K562 (cell line): ENCODE results near the gene UFL1. TPM values are rescaled to one million over a fixed set of nuclear protein-coding genes. Genes with fewer than 3 reads are reported as not detected.

Experiments
- BHLHE40 ChIP-seq: IDR thresholded peaks from 2 replicates; pipeline ENCODE4 v1.6.1; 2011; ENCODE audit warnings: low read length, improper control_type of control experiment
- CREM ChIP-seq: IDR thresholded peaks from 2 replicates; pipeline ENCODE4 v1.6.1; 2014; ENCODE audit warnings: antibody characterized with exemption, low read depth
- ELF4 ChIP-seq: fragments of 450-650 bp; formaldehyde crosslinking; IDR thresholded peaks from 2 replicates; pipeline ENCODE4 v1.4.0; 2022; ENCODE audit warnings: missing genetic modification characterization
- EP300 ChIP-seq: IDR thresholded peaks from 2 replicates; pipeline ENCODE4 v1.6.1; 2012; ENCODE audit warnings: low read length, improper control_type of control experiment
- HCFC1 ChIP-seq: IDR thresholded peaks from 2 replicates; pipeline ENCODE4 v1.6.1; 2012; ENCODE audit warnings: low read depth, low read length, improper control_type of control experiment
- ILK ChIP-seq: fragments of 450-650 bp; IDR thresholded peaks from 2 replicates; pipeline ENCODE4 v1.6.1; 2016; ENCODE audit warnings: missing genetic modification characterization, low read depth, mild to moderate bottlenecking, missing compliant biosample characterization, moderate library complexity, borderline replicate concordance
- NR3C1 ChIP-seq: sonication (generic); formaldehyde crosslinking; IDR thresholded peaks from 2 replicates; pipeline ENCODE4 v1.8.1; 2022; ENCODE audit warnings: missing genetic modification reagents
- PML ChIP-seq: IDR thresholded peaks from 2 replicates; pipeline ENCODE4 v1.6.1; 2012; ENCODE audit warnings: low read length, inconsistent platforms
- SIN3A ChIP-seq, 2 experiments: fragments of 150-350 bp in 1 of 2; IDR thresholded peaks; 2 replicates each; pipeline ENCODE4 v1.6.1; 2011 to 2016; ENCODE audit warnings: borderline replicate concordance in 2 of 2, low read depth in 2 of 2, low read length in 2 of 2, mild to moderate bottlenecking in 2 of 2, moderate library complexity in 2 of 2; ENCODE audit not compliant: control insufficient read depth in 1 of 2
- SMAD2 ChIP-seq: fragments of 150-350 bp; IDR thresholded peaks from 2 replicates; pipeline ENCODE4 v1.6.1; 2014; ENCODE audit warnings: low read depth, mild to moderate bottlenecking, low read length
- TCF7L2 ChIP-seq: fragments of 150-350 bp; IDR thresholded peaks from 2 replicates; pipeline ENCODE4 v1.6.1; 2016; ENCODE audit warnings: low read depth, mild to moderate bottlenecking, low read length, moderate library complexity
- TEAD4 ChIP-seq, 2 experiments: sonication (generic) in 1 of 2; formaldehyde crosslinking in 1 of 2; IDR thresholded peaks; 2 replicates each; pipeline versions ENCODE4 v1.6.1 to v1.8.0; 2012 to 2022; ENCODE audit warnings: borderline replicate concordance in 1 of 2, inconsistent platforms in 1 of 2, low read length in 1 of 2, mild to moderate bottlenecking in 1 of 2, missing genetic modification reagents in 1 of 2
- ZNF121 ChIP-seq: sonication (generic); formaldehyde crosslinking; conservative IDR thresholded peaks from 2 replicates; pipeline ENCODE4 v1.8.0; 2022; ENCODE audit warnings: missing genetic modification reagents
- ZNF197 ChIP-seq: fragments of 200-800 bp; sonication (Bioruptor generic); IDR thresholded peaks from 2 replicates; pipeline ENCODE4 v1.6.1; 2016; ENCODE audit warnings: low read depth, missing genetic modification characterization, missing compliant biosample characterization
- ZNF282 ChIP-seq: sonication (generic); formaldehyde crosslinking; IDR thresholded peaks from 2 replicates; pipeline ENCODE4 v1.8.1; 2023; ENCODE audit warnings: missing genetic modification reagents
- ZNF316 ChIP-seq: fragments of 450-650 bp; IDR thresholded peaks from 2 replicates; pipeline ENCODE4 v1.6.1; 2016
- ZNF77 ChIP-seq: fragments of 250-450 bp; sonication (Bioruptor Pico); IDR thresholded peaks from 2 replicates; pipeline ENCODE4 v1.5.0; 2020
- polyA plus RNA-seq, 8 experiments: library from polyadenylated mRNA; depleted of rRNA in 4 of 8; stranded (reverse) in 5 of 8; unstranded in 3 of 8; fragments of >200 nt; fragmentation: Nextera tagmentation in 2 of 8; fragmentation: Illumina TruSeq in 1 of 8; extraction: Ambion mirVana in 2 of 8; extraction: Trizol in 1 of 8; gene quantifications; 2 replicates each; pipeline versions ENCODE4 v1.2.1 to v1.2.3, GENCODE V29; 2011 to 2014; ENCODE audit warnings: inconsistent platforms in 1 of 8, missing spikeins in 1 of 8
- total RNA-seq, 7 experiments: library from RNA; depleted of rRNA in 6 of 7; stranded (reverse); fragments of >200 nt in 6 of 7; fragmentation: Illumina TruSeq in 2 of 7; extraction: Trizol in 2 of 7; gene quantifications; 2 replicates each; pipeline versions ENCODE4 v1.2.1 to v1.2.3, GENCODE V29; 2011 to 2021; ENCODE audit warnings: low replicate concordance in 1 of 7
- TF ChIP-seq, protein P1 (sequence below): fragments of 250-450 bp; sonication (Bioruptor Pico); IDR thresholded peaks from 2 replicates; pipeline ENCODE4 v1.4.0; 2020
- TF ChIP-seq, protein P2 (sequence below), 2 experiments: IDR thresholded peaks in 1 of 2; conservative IDR thresholded peaks in 1 of 2; 2 replicates each; pipeline ENCODE4 v1.6.1; 2016; ENCODE audit warnings: low read depth in 2 of 2, mild to moderate bottlenecking in 1 of 2, missing compliant biosample characterization in 1 of 2, missing genetic modification characterization in 1 of 2, moderate library complexity in 1 of 2

Gene UFL1
- total and polyA plus RNA-seq, 9 of the 15 experiments (the other 6 are each of a cell fraction or from before 2014, with no cell fraction given) = 10.9 to 23.1 (median 18.3) TPM

DNA sequence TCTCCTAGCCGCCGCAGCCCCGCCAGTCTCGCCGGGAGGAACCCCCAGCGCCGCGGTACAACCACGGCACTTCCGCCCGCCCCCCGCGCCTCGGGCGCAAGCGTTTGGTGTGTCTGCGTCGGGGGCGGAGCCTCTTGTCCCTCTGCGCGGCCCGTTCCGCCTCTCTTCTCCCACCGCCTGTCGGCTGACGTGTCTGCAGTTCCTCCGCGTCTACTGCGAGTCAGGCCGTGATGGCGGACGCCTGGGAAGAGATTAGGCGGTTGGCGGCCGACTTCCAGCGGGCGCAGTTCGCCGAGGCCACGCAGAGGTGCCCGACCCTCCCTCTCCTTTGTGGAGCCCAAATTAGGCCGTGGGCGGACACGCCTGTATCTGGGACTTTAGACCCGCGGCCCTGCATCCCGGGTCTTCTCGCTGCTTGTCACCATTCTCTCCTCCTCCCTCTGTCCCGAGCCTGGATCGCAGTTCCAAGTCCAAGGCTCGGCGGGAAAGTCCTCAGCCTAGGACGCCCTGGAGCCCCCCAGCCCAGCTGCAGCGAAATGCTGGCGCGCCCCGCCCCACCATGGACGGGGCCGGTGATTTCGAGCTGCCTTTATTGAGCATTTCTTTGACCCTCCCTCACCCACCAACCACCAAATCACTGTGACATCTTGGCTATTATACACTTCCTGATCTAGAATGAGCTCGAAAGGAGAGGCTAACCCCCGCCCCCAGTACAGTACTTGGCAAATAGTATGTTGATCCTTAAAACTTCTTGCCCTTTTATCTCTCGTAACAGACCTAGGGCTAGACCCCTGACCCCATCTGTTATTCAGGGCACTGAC lies at the start of gene UFL1 (continued):
- TF ChIP-seq, protein P1, sequence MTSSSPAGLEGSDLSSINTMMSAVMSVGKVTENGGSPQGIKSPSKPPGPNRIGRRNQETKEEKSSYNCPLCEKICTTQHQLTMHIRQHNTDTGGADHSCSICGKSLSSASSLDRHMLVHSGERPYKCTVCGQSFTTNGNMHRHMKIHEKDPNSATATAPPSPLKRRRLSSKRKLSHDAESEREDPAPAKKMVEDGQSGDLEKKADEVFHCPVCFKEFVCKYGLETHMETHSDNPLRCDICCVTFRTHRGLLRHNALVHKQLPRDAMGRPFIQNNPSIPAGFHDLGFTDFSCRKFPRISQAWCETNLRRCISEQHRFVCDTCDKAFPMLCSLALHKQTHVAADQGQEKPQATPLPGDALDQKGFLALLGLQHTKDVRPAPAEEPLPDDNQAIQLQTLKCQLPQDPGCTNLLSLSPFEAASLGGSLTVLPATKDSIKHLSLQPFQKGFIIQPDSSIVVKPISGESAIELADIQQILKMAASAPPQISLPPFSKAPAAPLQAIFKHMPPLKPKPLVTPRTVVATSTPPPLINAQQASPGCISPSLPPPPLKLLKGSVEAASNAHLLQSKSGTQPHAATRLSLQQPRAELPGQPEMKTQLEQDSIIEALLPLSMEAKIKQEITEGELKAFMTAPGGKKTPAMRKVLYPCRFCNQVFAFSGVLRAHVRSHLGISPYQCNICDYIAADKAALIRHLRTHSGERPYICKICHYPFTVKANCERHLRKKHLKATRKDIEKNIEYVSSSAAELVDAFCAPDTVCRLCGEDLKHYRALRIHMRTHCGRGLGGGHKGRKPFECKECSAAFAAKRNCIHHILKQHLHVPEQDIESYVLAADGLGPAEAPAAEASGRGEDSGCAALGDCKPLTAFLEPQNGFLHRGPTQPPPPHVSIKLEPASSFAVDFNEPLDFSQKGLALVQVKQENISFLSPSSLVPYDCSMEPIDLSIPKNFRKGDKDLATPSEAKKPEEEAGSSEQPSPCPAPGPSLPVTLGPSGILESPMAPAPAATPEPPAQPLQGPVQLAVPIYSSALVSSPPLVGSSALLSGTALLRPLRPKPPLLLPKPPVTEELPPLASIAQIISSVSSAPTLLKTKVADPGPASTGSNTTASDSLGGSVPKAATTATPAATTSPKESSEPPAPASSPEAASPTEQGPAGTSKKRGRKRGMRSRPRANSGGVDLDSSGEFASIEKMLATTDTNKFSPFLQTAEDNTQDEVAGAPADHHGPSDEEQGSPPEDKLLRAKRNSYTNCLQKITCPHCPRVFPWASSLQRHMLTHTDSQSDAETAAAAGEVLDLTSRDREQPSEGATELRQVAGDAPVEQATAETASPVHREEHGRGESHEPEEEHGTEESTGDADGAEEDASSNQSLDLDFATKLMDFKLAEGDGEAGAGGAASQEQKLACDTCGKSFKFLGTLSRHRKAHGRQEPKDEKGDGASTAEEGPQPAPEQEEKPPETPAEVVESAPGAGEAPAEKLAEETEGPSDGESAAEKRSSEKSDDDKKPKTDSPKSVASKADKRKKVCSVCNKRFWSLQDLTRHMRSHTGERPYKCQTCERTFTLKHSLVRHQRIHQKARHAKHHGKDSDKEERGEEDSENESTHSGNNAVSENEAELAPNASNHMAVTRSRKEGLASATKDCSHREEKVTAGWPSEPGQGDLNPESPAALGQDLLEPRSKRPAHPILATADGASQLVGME (CRISPR knock-in tag) = no peak
- TF ChIP-seq ZNF197 (CRISPR knock-in tag) = no peak
- no peak for TF ChIP-seq SMAD2
- TF ChIP-seq ILK = no peak
- peak; percentile 95 for TF ChIP-seq CREM
- TF ChIP-seq, protein P2, sequence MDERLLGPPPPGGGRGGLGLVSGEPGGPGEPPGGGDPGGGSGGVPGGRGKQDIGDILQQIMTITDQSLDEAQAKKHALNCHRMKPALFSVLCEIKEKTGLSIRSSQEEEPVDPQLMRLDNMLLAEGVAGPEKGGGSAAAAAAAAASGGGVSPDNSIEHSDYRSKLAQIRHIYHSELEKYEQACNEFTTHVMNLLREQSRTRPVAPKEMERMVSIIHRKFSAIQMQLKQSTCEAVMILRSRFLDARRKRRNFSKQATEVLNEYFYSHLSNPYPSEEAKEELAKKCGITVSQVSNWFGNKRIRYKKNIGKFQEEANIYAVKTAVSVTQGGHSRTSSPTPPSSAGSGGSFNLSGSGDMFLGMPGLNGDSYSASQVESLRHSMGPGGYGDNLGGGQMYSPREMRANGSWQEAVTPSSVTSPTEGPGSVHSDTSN (CRISPR knock-in tag; IDR thresholded peaks at IDR 0.05; ENCODE audit: low read depth) = peak; percentile 63; the same call in 1 of the 2 replicates
- TF ChIP-seq, protein P2 (tag; conservative IDR thresholded peaks at IDR 0.05; ENCODE audit: low read depth) = 0 out of 2 replicates have a peak, but pooled peaks have one; percentile 8
- 0 out of 2 replicates have a peak, but pooled peaks have one; percentile 1 for TF ChIP-seq ZNF316
- TF ChIP-seq ELF4 (CRISPR knock-in tag) = no peak
- TF ChIP-seq NR3C1 (CRISPR knock-in tag) = 0 out of 2 replicates have a peak, but pooled peaks have one; percentile 72
- TF ChIP-seq EP300 = peak; percentile 15
- TF ChIP-seq TEAD4 (IDR thresholded peaks at IDR 0.05; ENCODE audit: low read length) = peak; percentile 52; the same call in 1 of the 2 replicates
- TF ChIP-seq TEAD4 (CRISPR knock-in tag; IDR thresholded peaks at IDR 0.05; ENCODE audit: borderline replicate concordance) = 0 out of 2 replicates have a peak, but pooled peaks have one; percentile 33
- TF ChIP-seq HCFC1 = peak; percentile 69
- TF ChIP-seq ZNF77 (CRISPR knock-in tag) = 0 out of 2 replicates have a peak, but pooled peaks have one; percentile 10
- TF ChIP-seq ZNF282 (CRISPR knock-in tag) = no peak
- peak; percentile 61 for TF ChIP-seq BHLHE40
- peak; percentile 70; a peak in 2 of 4 replicates for TF ChIP-seq SIN3A (IDR thresholded peaks at IDR 0.05; ENCODE audit: borderline replicate concordance in 2 of 2, control insufficient read depth in 1 of 2, low read depth in 2 of 2, low read length in 2 of 2)
- no peak for TF ChIP-seq TCF7L2
- TF ChIP-seq PML = peak; percentile 81
- no peak for TF ChIP-seq ZNF121 (CRISPR knock-in tag)
